Measurements from ENCODE around the gene ARMC5. TPM values are rescaled to one million over a fixed set of nuclear protein-coding genes. Genes with fewer than 3 reads are reported as not detected.
"Not testable (repeated sequence)": the region's sequence is repeated elsewhere in the genome, so short reads cannot be mapped to it uniquely, and the experiment has no call there.

Gene ARMC5
- total RNA-seq, 1 experiment from 2014 or later = 7.6 TPM

- DNase-seq (ENCODE audit: low spot score) = no peak
- in situ Hi-C loops (cut with HindIII; ENCODE audit: low sequenced_read_pairs) = no loop called here
Observed at GRCh38 chr16:31489616-31490584, 30.6 kb downstream of the ARMC5 start.

GRCh38 chr16:31491778-31492418, 32.6 kb downstream of the ARMC5 start:
- in situ Hi-C loops (cut with HindIII; ENCODE audit: low sequenced_read_pairs) = no loop called here

GRCh38 chr16:31493506-31494125, 34.3 kb downstream of the ARMC5 start:
- in situ Hi-C loops (cut with HindIII; ENCODE audit: low sequenced_read_pairs) = no loop called here
- DNase-seq (ENCODE audit: low spot score) = no peak

More at GRCh38 chr16:31491778-31492418, 32.6 kb downstream of the ARMC5 start:
- DNase-seq (ENCODE audit: low spot score) = no peak

GRCh38 chr16:31496670-31497069, 37.4 kb downstream of the ARMC5 start:
- in situ Hi-C loops (cut with HindIII; ENCODE audit: low sequenced_read_pairs) = no loop called here
- no peak for DNase-seq (ENCODE audit: low spot score)

- no peak for DNase-seq (ENCODE audit: low spot score)
- in situ Hi-C loops (cut with HindIII; ENCODE audit: low sequenced_read_pairs) = no loop called here
Observed at GRCh38 chr16:31498493-31498892, 39.2 kb downstream of the ARMC5 start.

GRCh38 chr16:31499928-31500327, 40.6 kb downstream of the ARMC5 start:
- DNase-seq (ENCODE audit: low spot score) = no peak
- in situ Hi-C loops (cut with HindIII; ENCODE audit: low sequenced_read_pairs) = no loop called here

- DNase-seq (ENCODE audit: low spot score) = no peak
- in situ Hi-C loops (cut with HindIII; ENCODE audit: low sequenced_read_pairs) = no loop called here
Observed at GRCh38 chr16:31501226-31501965, 42.1 kb downstream of the ARMC5 start.

GRCh38 chr16:31501966-31502348, 42.7 kb downstream of the ARMC5 start:
- DNase-seq (ENCODE audit: low spot score) = no peak
- in situ Hi-C loops (cut with HindIII; ENCODE audit: low sequenced_read_pairs) = no loop called here

- DNase-seq (ENCODE audit: low spot score) = no peak
- in situ Hi-C loops (cut with HindIII; ENCODE audit: low sequenced_read_pairs) = no loop called here
Observed at GRCh38 chr16:31502981-31503380, 43.7 kb downstream of the ARMC5 start.

GRCh38 chr16:31503555-31503954, 44.3 kb downstream of the ARMC5 start:
- DNase-seq (ENCODE audit: low spot score); in situ Hi-C loops (cut with HindIII; ENCODE audit: low sequenced_read_pairs): not testable (repeated sequence)

GRCh38 chr16:31504159-31504558, 44.9 kb downstream of the ARMC5 start:
- DNase-seq (ENCODE audit: low spot score) = no peak
- in situ Hi-C loops (cut with HindIII; ENCODE audit: low sequenced_read_pairs) = no loop called here

GRCh38 chr16:31505483-31505882, 46.2 kb downstream of the ARMC5 start:
- in situ Hi-C loops (cut with HindIII; ENCODE audit: low sequenced_read_pairs) = no loop called here
- no peak for DNase-seq (ENCODE audit: low spot score)

- in situ Hi-C loops (cut with HindIII; ENCODE audit: low sequenced_read_pairs) = no loop called here
Observed at GRCh38 chr16:31507617-31507928, 48.3 kb downstream of the ARMC5 start.

GRCh38 chr16:31507929-31508705, 48.8 kb downstream of the ARMC5 start, which contains the start of gene RUSF1:
RUSF1 (minus strand) TSS chr16:31508391; CDS start chr16:31508373, 18 bp downstream.
- in situ Hi-C loops (cut with HindIII; ENCODE audit: low sequenced_read_pairs) = no loop called here
- DNase-seq (ENCODE audit: low spot score) = peak; percentile 90

More at GRCh38 chr16:31507617-31507928, 48.3 kb downstream of the ARMC5 start:
- DNase-seq (ENCODE audit: low spot score) = no peak

- peak; percentile 44 for DNase-seq (ENCODE audit: low spot score)
- in situ Hi-C loops (cut with HindIII; ENCODE audit: low sequenced_read_pairs) = no loop called here
Observed at GRCh38 chr16:31508706-31509195, 49.5 kb downstream of the ARMC5 start.

GRCh38 chr16:31513126-31513525, 53.8 kb downstream of the ARMC5 start:
- no peak for DNase-seq (ENCODE audit: low spot score)
- in situ Hi-C loops (cut with HindIII; ENCODE audit: low sequenced_read_pairs) = no loop called here

GRCh38 chr16:31513884-31514283, 54.6 kb downstream of the ARMC5 start:
- in situ Hi-C loops (cut with HindIII; ENCODE audit: low sequenced_read_pairs) = no loop called here

More at GRCh38 chr16:31513884-31514283, 54.6 kb downstream of the ARMC5 start:
- DNase-seq (ENCODE audit: low spot score) = no peak

Measured in G401 (cell line).